Renal cortical epithelial cell (primary cell): ENCODE measurements around the gene CCDC97. TPM values are rescaled to one million over a fixed set of nuclear protein-coding genes. Genes with fewer than 3 reads are reported as not detected.

Experiments used
- DNase-seq: peaks from one replicate; pipeline ENCODE4 v3.0.0-alpha.2; 2011; ENCODE audit warnings: low read depth
- total RNA-seq: library from RNA; depleted of rRNA; stranded (reverse); fragments of >200 nt; gene quantifications from 2 replicates; pipeline ENCODE4 v1.2.3, GENCODE V29; 2014

CCDC97 gene
- total RNA-seq, 1 donor from 2014 or later: 15.0 TPM

DNA sequence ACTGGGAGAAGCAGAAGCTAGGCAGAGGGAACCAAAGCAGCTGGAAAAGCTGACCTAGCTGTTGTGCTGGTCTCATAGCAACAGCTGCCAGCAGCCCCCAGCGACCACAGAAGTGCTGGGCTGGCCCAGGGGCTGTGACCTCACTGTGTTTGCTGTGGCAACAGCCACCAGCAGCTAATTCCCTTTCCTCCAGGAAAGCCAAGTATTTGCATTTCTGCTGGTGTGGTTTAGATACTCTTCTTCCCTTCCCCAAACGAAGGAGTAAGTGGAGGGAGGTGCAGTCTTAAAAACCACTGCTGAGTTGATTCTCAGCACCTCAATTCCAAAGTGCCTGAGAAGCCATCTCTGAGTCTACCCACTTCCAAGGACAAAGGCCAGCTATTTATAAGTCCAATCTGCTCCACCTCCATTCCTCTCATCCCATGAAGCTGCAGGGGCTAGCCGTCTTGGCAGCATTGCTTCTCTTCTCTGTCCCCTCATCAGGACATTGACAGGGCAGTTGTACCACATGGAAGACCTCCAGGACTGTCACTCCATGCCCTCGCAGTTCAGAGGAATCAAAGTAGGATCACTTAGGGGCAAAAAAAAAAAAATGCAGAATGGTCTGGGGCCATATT, 11.5 kb upstream of the CCDC97 start:
- peak; percentile 77 for DNase-seq

DNA sequence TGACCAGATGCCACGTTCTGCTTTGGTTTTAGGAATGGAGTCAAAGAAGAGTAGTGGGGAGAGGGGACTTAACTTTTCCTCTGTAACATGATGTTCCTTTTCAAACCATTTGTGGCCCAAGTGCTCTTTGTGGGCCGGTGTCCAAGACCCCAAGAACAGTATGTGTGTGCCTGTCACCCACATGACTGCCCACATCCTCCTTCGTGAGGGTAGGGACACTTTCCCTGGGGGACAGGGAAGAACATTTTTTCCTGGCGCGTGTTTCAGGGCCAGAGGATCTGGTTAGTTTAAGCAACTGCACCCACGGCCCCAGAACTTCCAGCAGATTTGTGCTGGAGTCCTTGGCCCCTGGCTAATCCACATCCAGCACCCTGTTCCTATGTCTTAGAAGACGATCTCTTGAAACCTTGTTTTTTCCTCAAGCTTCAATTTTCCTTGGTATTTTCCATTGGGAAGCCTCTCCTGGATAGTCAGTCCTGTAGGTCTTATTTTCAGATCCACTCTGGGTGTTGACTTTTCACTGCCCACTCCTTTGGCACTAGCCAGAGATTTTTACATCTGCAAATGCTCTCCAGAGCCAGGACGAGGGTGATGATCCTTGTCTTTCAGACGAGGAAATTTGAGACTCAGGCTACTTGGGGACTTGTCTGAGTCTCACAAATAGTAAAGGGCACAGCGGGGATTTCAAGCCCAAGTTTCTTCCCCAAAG, 10.8 kb upstream of the CCDC97 start:
- no peak for DNase-seq

DNA sequence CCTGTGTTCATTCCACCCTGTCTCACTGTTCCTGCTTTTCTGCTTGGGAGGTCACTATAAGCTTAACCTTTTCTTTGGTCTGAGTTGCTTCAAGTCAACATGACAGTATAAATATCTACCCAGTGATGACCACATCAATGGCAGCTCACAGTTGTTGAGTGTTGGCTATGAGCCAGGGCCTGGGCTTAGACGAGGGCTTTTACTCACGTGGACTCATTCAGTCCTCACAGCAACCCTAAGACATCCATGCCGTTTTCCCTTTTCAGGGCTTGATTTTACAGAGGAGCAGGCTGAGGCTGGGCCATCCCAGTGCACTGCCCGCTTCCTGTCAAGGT, 10.2 kb upstream of the CCDC97 start:
- DNase-seq: peak; percentile 40

GRCh38 chr19:41300555-41300954, 9.4 kb upstream of the CCDC97 start:
- DNase-seq: no peak

DNA sequence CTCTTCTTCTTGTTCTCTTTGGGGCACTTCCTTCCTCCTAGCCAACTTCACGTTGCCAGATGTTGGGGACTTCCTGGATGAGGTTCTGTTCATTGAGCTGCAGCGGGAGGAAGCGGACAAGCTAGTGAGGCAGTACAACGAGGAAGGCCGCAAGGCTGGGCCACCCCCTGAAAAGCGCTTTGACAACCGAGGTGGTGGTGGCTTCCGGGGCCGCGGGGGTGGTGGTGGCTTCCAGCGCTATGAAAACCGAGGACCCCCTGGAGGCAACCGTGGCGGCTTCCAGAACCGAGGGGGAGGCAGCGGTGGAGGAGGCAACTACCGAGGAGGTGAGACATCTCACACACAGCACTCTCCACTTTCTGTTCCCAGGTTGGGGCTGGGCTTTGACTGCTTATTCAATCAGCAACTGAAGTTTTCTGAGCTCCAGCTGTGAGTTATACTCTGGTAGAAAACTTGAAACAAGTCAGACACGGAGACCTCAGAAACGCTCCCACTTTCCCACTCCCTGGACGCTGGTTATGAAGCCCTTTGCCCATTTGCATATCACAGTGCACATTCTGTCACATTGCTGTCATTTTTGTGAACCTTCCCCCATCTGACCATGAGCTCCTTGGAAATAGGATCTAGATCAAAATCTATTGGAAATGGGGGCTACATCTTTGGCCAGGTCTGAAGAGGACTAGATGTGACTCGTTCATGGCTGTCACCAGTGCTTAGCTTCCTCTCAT, 7.2 kb upstream of the CCDC97 start:
- DNase-seq: no peak

DNA sequence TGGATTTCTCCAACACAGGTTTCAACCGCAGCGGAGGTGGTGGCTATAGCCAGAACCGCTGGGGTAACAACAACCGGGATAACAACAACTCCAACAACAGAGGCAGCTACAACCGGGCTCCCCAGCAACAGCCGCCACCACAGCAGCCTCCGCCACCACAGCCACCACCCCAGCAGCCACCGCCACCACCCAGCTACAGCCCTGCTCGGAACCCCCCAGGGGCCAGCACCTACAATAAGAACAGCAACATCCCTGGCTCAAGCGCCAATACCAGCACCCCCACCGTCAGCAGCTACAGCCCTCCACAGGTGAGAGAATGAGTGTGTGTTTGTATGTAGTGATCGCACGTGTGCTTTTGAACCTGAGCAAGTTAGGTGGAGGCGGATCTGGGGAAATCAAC, 6.0 kb upstream of the CCDC97 start:
- no peak for DNase-seq

GRCh38 chr19:41304706-41305483, 5.1 kb upstream of the CCDC97 start:
- no peak for DNase-seq

DNA sequence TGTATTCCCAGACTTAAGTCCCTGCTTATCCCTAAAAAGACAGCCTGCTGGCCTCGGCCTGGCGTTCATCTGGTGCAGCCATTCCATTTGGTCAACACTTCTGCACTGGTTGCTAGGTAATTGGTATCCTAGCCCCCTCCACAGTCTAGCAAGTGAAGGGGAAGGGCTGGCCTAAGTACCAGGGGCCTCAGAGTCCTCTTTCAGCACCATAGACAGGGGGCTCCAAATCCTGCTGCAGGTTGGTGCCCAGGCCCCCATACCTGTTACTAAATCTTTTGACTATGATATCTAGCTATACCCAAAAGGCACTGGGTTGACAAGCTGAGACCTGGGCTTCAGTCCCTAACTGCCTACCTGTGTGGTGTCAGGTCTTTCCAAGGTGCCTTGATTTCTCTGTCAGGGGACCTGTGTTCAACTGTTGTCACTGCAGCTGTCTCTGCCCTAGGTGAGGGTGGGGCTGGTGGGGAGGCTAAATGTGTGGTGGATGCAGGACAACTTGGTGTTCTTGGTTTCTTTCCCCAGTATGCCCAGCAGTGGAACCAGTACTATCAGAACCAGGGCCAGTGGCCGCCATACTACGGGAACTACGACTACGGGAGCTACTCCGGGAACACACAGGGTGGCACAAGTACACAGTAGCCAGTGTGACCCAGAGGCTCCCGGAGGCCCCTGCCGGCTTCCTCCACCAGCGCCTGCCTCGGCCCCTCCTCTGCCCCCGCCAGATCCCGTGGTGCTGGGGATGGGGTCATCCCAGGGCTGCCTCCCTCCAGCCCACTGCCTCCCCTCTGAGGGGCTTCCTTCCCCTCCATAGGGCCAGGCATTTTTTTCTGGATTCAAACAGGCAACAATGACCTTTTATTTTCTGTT, 3.8 kb upstream of the CCDC97 start:
- DNase-seq: no peak

- no peak for DNase-seq
These were observed 2.7 kb upstream of the CCDC97 start for GRCh38 chr19:41307090-41307875.

GRCh38 chr19:41307954-41308449, 2.0 kb upstream of the CCDC97 start:
- DNase-seq: no peak

- peak; percentile 82 for DNase-seq
These were observed 1.4 kb upstream of the CCDC97 start for GRCh38 chr19:41308450-41309179.

DNA sequence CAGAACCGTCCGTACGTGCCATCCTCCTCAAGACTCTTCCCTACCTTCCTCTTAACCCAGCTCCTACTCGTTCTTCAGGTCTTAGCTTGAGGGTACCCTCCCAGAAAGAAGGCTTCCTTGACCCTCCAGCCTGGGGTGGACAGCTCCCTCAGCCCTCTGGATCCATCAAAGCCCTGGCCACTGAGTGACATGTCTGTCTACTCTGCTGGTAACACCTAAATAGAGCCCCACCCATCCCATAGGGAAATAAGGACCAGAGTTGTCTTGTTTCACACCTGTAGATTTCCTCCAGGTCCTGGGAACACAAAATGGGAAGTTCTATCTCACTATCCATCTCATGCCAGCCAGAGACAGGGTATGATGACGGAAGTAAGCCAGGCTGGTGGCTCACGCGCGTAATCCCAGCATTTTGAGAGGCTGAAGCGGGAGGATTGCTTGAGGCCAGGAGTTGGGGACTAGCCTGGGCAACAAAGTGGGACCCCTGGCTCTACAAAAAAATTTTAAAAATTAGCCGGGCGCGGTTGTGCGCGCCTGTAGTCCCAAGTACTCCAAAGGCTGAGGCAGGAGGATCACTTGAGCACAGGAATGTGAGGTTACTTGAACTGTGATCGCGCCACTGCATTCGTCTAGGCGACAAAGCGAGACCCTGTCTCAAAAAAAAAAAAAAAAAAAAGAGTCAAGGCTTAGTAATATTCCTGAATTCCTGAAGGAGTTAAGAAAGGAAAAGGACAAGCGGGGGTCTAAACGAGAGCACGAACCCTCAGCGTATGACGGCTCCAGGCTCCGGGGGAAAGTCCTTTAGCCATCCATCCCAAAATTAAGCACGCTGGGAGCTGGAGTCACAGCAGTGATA, 566 bp upstream of the CCDC97 start:
- peak; percentile 25 for DNase-seq

GRCh38 chr19:41311072-41311471, 1.1 kb downstream of the CCDC97 start:
- peak; percentile 13 for DNase-seq

GRCh38 chr19:41311613-41312012, 1.6 kb downstream of the CCDC97 start:
- no peak for DNase-seq

GRCh38 chr19:41316306-41316920, 6.4 kb downstream of the CCDC97 start:
- DNase-seq: no peak

- no peak for DNase-seq
These were observed 8.9 kb downstream of the CCDC97 start for GRCh38 chr19:41318696-41319499.

DNA sequence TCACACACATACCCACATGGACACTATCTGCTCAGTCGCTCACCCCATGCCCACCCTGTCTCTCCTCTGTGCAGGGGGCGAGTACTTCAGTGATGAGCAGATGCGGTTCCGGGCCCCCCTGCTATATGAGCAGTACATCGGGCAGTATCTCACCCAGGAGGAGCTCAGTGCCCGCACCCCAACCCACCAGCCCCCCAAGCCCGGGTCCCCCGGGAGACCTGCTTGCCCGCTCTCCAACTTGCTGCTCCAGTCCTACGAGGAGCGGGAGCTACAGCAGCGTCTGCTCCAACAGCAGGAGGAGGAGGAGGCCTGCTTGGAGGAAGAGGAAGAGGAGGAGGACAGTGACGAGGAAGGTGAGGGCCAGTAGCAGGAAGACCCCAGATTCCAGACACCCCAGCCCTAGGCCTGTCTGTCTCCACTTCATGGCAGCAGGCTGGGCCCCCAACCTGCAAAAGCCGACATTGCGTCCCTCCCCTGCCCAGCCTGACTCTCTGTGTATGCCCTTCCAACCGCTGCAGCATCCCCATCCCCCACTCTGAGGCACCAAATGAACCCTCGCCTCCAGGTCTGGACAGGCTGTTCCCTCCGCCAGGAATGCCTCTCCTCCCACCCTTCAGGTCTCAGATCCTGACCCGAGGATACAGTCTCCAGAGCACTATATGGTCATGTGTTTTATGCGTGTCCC, 9.7 kb downstream of the CCDC97 start:
- DNase-seq: no peak
